ENCODE data around the gene NEDD8. TPM values are rescaled to one million over a fixed set of nuclear protein-coding genes. Genes with fewer than 3 reads are reported as not detected.
A peak's percentile ranks its signal among the peaks of the same experiment; 100 is the strongest.

NEDD8 gene
- 234 and 316 TPM in 2 replicates for total RNA-seq (2014; rRNA removed; shearing (Covaris generic))

DNA sequence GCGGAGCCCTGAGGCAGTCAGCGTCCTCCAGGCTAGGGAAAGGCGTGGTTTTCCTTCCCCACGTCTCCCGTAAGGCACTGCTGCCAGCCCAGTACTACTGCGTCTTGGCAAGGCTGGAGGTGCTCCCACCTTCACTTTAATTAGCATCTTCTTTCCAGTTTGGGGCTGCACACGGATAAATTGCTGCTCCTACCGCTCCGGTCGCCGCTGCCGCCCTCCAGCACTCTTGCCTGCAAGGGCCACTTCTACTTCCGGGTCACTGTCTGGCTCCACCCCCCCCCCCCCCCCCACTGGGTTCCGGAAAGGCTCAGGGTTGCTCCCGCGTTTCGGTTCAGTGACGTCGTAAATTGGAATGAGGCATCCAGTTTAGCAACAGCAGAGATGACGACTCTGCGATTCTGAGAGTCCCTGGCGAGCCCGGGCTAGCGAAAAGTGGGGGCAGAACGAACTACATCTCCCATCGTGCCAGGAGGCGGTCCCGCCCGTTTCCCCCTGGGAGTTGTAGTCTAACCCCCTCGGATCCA, at the start of gene NEDD8:
Gene NEDD8, minus strand, starts transcription at position 247 of the 524 bp plus-strand sequence. Its CDS starts 100 bp downstream, at position 147.
- H3K9me3 ChIP-seq (replicated peaks), result no peaks in the 10 kb centered on the region
- peak within 1 kb of the TSS; percentile 76 for H3K27ac ChIP-seq
- H3K4me1 ChIP-seq (replicated peaks), result peaks cover 19% of the 10 kb centered on the region
- peaks cover 46% of the 10 kb centered on the region for H3K36me3 ChIP-seq
- peak; percentile 91 to 93 for DNase-seq (ENCODE audit: low read depth in 1 of 2, low spot score in 2 of 2)
- no peaks in the 10 kb centered on the region for H3K27me3 ChIP-seq (replicated peaks)
- peak within 1 kb of the TSS; percentile 60 for H3K4me3 ChIP-seq

DNA sequence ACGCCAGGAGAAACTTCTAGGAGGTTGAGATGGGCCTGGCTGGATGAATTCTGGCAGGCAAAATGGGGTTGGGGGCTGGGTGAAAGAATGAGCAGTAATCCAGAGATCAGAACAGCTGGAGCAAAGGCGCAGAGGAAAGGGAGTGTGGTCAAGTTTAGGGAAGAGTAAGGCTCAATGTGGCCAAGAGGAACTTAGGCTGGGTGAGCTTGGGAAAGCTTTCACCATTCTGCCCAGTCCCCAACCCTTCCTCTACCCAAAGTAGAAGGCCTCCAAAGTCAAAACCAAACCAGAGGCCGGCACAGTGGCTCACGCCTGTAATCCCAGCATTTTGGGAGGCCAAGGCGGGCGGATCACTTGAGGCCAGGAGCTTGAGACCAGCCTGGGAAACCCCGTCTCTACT, 49.5 kb upstream of the NEDD8 start:
- H3K27me3 ChIP-seq (replicated peaks), result no peaks in the 10 kb centered on the region
- H3K9me3 ChIP-seq (replicated peaks), result no peaks in the 10 kb centered on the region
- H3K4me1 ChIP-seq (replicated peaks), result no peaks in the 10 kb centered on the region
- DNase-seq (ENCODE audit: low read depth in 1 of 2, low spot score in 2 of 2), result no peak
- H3K36me3 ChIP-seq, result no peaks in the 10 kb centered on the region
- H3K4me3 ChIP-seq, result no peak overlapping the region
- H3K27ac ChIP-seq, result no peak overlapping the region

DNA sequence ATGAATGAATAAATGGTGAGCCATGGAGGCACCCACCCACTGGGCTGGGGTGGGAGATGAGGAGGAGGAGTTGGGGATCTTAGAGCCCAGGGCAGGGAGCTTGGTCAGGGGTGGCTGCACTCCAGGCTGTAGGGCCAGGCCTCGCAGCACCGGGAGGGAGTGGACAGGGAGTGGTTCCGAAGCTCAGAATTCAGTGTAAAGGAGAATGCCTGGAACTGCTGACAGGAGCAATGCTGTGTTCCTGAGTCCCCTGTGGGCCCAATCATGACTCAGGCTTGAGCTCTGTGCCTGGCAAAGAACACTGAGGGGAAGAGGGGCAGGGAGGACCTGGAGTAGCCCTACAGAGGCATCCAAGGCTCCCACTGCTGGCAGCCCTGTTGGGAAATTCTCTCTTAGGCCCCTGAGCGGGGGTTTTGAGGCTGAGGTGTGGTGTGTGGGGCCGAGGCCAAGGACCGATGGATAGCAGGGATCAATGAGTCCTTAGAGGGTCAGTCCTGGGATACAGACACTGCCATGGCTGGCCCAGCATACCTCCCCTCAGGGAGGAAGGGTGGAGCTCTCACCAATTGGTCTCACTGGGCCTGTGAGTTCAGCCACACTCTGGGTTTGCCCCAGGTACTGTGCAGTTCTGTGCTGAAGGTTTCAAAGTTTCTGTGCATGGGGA, 48.8 kb upstream of the NEDD8 start:
- Histone ChIP-seq H3K9me3 (replicated peaks) (no peaks in the 10 kb centered on the region), H3K4me3 (no peak overlapping the region), H3K4me1 (replicated peaks) (no peaks in the 10 kb centered on the region), H3K27me3 (replicated peaks) (no peaks in the 10 kb centered on the region), H3K27ac (no peak overlapping the region), H3K36me3 (no peaks in the 10 kb centered on the region)
- DNase-seq (ENCODE audit: low read depth in 1 of 2, low spot score in 2 of 2), result no peak

DNA sequence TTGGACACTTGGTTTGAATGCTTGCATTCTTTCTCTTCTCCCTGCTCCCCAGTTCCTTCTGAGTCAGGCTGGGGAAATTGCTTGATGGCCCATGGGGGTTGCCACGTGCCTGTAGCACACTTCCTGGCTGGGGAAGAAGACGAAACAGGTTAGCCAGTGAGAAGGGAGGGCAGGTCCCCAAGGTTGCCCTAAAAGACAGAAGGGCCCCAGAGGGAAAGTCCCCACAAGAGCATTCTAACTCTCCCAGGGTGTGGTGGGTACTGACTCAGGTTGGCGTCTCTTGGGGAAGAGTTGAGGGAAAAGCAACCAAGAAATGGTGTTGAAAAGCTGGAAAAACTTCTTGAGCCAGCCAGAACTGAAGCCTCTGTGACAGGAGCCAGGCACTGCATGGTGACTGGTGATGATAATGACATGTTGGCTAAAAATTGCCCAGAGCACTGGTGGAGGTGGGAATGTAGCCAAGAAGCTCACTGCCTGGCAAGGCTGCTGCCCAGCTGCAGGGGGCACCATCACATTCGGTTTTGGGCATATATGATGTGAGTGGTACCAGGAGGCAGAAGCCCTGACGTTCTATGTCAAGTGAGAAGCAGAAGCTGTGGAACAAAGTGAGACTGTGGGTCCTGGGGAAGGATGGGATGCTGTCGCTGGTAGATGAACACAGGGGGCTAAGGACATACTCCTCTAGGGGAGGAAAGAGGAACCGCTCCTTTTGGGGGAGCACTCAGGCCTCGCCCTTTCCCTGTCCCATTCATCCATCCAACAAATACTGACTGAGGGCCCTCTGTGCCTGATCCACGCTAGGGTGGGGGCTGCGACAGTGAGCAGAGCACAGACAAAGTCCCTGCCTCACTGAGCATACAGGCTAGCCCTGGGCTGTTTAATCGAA, 47.4 kb upstream of the NEDD8 start:
- no peak for DNase-seq (ENCODE audit: low read depth in 1 of 2, low spot score in 2 of 2)
- Histone ChIP-seq H3K4me3 (no peak overlapping the region), H3K36me3 (no peaks in the 10 kb centered on the region), H3K27ac (no peak overlapping the region), H3K4me1 (replicated peaks) (no peaks in the 10 kb centered on the region), H3K27me3 (replicated peaks) (no peaks in the 10 kb centered on the region), H3K9me3 (replicated peaks) (no peaks in the 10 kb centered on the region)

DNA sequence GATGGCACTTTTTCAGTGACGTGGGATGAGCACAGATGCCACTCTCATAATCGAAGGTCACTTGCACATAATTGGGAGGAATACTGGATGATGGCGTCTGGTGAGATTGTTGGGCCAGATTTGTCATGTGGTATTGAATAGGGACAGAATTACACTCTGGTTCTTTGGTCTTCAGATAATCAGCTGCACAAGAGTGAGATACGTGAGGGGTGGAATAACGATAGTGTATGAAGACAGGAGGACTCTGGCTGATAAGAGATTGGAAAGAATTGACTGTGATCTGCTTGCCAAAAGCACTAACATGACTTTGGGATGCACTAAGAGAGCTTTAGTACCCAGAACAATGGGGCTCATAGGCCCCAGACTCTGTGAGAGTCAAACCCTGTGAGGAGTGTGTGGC, 46.3 kb upstream of the NEDD8 start:
- Histone ChIP-seq H3K27me3 (replicated peaks) (no peaks in the 10 kb centered on the region), H3K36me3 (no peaks in the 10 kb centered on the region), H3K27ac (no peak overlapping the region), H3K9me3 (replicated peaks) (no peaks in the 10 kb centered on the region), H3K4me3 (no peak overlapping the region), H3K4me1 (replicated peaks) (no peaks in the 10 kb centered on the region)
- DNase-seq (ENCODE audit: low read depth in 1 of 2, low spot score in 2 of 2), result no peak

DNA sequence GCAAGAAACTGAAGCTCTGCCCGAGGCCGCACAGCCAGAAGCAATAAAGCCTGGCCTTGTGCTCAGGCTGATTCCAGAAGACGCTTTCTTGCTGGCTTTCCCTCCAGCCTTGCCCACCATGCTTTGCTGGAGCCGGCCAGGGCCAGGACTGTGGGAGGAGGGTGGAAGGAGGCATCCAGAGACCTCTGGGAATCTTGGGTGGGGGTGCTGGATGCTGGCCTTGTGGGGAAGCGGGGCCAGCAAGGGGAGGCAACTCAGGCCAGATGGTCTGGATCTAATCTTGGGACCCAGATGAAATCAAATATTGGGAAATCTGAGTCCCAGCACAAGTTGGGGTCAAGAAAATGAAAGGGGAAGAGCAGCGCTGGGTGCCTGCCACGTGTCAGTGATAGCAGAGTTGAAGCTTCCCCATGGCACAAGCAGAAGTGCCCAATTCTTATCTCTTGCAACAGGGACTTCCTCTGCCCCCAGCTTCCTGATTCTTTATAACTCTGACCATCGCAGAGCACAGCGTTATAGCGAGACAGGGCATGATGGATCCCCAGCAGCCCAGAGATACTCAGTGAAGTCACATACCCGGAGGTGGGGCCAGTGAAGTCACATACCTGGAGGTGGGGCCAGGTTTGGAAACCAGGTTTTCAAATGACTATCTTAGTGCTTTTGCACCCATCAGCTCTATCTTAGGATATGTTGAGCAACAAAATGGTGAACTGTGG, 45.6 kb upstream of the NEDD8 start:
- H3K36me3 ChIP-seq, result no peaks in the 10 kb centered on the region
- H3K4me3 ChIP-seq, result no peak overlapping the region
- H3K27ac ChIP-seq, result no peak overlapping the region
- H3K4me1 ChIP-seq (replicated peaks), result no peaks in the 10 kb centered on the region
- H3K27me3 ChIP-seq (replicated peaks), result no peaks in the 10 kb centered on the region
- no peaks in the 10 kb centered on the region for H3K9me3 ChIP-seq (replicated peaks)
- DNase-seq (ENCODE audit: low read depth in 1 of 2, low spot score in 2 of 2), result no peak

DNA sequence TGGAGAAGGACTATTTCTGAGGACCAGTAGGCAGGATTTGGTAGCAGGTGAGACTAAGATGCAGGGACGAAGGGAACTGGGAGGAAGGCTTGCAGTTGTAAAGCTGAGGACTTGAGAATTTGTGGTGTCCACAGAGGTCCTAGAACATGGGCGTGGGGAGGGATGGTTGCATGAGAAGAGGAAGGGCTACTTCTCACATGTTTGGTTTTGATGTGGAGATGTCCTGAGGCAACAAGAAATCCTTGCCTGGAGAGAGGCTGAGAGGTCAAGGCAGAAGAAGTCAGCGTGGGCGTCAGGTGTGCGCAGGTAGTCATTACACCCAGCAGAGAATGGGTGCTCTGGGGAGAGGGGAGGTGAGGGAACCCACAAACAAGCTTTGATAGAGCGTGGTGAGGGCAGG, 44.9 kb upstream of the NEDD8 start:
- DNase-seq (ENCODE audit: low read depth in 1 of 2, low spot score in 2 of 2), result no peak
- no peaks in the 10 kb centered on the region for H3K9me3 ChIP-seq (replicated peaks)
- H3K4me3 ChIP-seq, result no peak overlapping the region
- no peaks in the 10 kb centered on the region for H3K4me1 ChIP-seq (replicated peaks)
- H3K27ac ChIP-seq, result no peak overlapping the region
- no peaks in the 10 kb centered on the region for H3K27me3 ChIP-seq (replicated peaks)
- H3K36me3 ChIP-seq, result no peaks in the 10 kb centered on the region

DNA sequence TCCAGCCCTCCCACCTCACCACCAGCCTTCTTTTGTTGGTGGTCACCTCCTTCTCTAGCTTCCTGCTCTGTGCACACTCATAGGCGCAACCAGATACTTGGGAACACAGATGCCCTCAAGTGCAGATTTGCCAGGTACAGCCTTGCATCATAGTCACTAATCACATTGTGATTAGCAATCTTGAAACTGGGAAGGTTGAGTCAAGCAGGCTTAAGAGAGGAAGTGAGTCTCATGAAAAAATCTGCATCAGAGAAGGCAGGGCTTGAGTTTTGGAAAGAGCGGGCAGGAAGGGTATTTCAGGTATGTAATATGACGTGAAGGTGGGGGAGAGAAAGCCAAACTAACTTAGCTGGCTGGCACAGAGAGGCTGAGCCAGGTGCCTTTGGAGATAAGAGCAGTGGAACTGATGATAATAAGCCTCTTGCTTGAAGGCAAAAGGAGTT, 42.0 kb upstream of the NEDD8 start:
- Histone ChIP-seq H3K4me1 (replicated peaks) (peaks cover 10% of the 10 kb centered on the region), H3K27ac (no peak overlapping the region), H3K4me3 (no peak overlapping the region), H3K27me3 (replicated peaks) (no peaks in the 10 kb centered on the region), H3K9me3 (replicated peaks) (no peaks in the 10 kb centered on the region), H3K36me3 (peaks cover 3% of the 10 kb centered on the region; the same call in 1 of the 2 replicates)
- no peak for DNase-seq (ENCODE audit: low read depth in 1 of 2, low spot score in 2 of 2)

DNA sequence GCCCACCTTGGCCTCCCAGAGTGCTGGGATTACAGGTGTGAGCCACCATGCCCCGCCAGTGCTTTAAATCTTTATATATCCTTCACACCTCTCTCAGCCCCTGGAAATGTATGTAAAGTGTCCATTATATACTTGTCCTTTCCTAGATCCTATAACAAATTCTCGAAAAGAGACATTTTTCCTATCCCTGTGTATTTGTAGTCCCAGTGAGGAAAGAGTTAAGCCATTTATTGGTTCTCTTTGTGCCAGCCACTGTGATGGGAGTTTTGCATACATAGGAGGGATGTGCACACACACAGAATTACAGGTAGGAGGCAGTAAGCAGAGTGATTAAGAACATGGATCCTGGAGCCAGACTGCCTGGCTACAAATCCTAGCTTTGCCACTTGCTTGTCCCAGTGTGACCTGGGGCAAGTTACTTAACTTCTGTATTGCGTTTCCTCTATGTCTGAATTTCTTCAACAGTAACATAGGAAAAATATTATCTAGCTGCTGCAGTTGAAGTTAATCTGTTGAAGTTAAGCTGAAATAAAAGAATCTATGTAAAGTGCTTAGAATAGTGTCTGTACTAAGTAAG, 41.3 kb upstream of the NEDD8 start:
- H3K9me3 ChIP-seq (replicated peaks), result no peaks in the 10 kb centered on the region
- peaks cover 3% of the 10 kb centered on the region; the same call in 1 of the 2 replicates for H3K36me3 ChIP-seq
- peaks cover 10% of the 10 kb centered on the region for H3K4me1 ChIP-seq (replicated peaks)
- H3K4me3 ChIP-seq, result no peak overlapping the region
- no peak overlapping the region for H3K27ac ChIP-seq
- H3K27me3 ChIP-seq (replicated peaks), result no peaks in the 10 kb centered on the region
- no peak for DNase-seq (ENCODE audit: low read depth in 1 of 2, low spot score in 2 of 2)

DNA sequence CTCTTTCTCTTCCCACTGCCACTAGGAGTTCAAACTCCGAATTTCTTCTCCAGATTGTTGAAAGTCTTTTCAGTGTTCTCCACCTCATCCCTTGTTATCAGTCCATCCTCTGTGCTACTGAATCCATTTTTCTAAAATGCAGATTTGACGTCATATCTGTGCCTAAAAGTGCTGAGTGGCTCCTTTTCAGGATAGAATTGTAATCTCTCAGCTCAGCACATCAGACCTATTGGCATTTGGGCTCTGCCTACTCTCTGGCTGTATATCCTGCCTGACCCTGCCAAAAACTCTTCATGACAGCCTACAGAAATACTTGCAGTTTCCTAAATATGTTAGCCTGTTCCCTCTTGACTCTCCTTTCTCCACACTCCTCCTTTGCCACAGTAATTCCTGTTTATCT, 40.3 kb upstream of the NEDD8 start:
- H3K27ac ChIP-seq, result no peak overlapping the region
- DNase-seq (ENCODE audit: low read depth in 1 of 2, low spot score in 2 of 2), result no peak
- no peak overlapping the region for H3K4me3 ChIP-seq
- H3K4me1 ChIP-seq (replicated peaks), result peaks cover 10% of the 10 kb centered on the region
- H3K9me3 ChIP-seq (replicated peaks), result no peaks in the 10 kb centered on the region
- no peaks in the 10 kb centered on the region for H3K27me3 ChIP-seq (replicated peaks)
- H3K36me3 ChIP-seq, result peaks cover 3% of the 10 kb centered on the region; the same call in 1 of the 2 replicates

DNA sequence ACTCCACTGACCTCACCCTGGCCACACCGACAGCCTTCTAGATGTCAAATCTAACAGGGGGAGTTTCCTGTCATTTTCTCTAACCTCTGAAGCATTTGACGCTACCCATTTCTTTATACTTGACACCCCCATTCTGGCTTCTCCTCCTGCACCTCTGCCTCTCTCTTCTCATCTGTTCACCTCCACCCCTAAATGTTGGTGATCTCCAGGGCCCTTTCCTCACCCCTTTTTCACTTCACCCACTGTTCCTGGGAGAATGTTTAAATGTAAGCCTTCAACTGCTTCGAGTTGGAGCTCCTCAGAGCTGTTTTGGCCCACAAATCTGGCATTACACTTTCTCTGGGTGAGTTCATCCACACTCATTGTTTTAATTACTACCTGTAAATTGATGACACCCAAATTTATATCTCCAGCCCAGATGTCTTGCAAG, 39.7 kb upstream of the NEDD8 start:
- Histone ChIP-seq H3K27me3 (replicated peaks) (no peaks in the 10 kb centered on the region), H3K4me3 (peak overlapping the region; percentile 83), H3K36me3 (peaks cover 3% of the 10 kb centered on the region; the same call in 1 of the 2 replicates), H3K9me3 (replicated peaks) (no peaks in the 10 kb centered on the region), H3K27ac (no peak overlapping the region), H3K4me1 (replicated peaks) (peaks cover 10% of the 10 kb centered on the region)
- DNase-seq (ENCODE audit: low read depth in 1 of 2, low spot score in 2 of 2), result no peak

DNA sequence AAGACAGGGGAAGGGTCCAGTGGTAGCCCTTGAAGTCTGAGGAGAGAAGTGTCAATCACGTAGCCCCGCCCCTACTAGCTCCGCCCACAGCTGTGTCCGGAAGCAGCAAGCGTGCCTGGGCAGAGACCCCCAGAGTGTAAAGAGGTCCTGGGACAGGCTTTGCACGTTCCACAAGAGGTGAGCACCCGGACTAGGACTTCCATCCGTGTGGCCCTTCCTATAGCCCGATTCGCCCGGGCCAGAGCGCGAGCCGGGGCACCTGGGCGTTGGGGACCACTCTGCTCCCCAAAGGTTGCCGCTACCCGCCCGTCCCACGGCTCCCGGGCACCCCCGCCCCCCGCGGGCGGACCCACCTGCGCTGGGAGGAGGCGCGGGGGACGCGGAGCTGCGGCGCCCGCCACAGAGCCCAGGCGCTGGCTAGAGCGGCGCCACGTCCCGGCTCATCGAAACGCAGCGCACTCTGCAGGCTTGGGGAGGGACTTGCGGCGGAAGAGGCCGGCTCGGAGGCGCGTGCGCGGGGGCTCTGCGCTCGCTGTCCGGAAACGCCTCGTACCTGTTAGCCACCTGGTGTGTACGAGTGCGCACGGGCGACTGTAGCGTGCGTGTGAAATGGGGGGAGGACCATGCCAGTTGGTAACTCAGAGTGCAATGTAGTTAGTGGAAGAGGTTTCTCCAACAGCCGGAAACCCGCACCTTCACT, 39.1 kb upstream of the NEDD8 start, which contains the start of gene RABGGTA:
Gene RABGGTA, minus strand, starts transcription at position 464 of the 700 bp plus-strand sequence. CDS start 482 bp downstream, outside the sequence.
- Histone ChIP-seq H3K27ac (peak within 1 kb of the TSS; percentile 92), H3K36me3 (peaks cover 3% of the 10 kb centered on the region; the same call in 1 of the 2 replicates), H3K4me3 (peak within 1 kb of the TSS; percentile 83), H3K4me1 (replicated peaks) (peaks cover 10% of the 10 kb centered on the region), H3K27me3 (replicated peaks) (no peaks in the 10 kb centered on the region), H3K9me3 (replicated peaks) (no peaks in the 10 kb centered on the region)
- DNase-seq (ENCODE audit: low read depth in 1 of 2, low spot score in 2 of 2), result peak; percentile 71 to 78

Measured in SJSA1 (cell line).